ENCODE data around the gene TWF2.

TWF2 gene

DNA sequence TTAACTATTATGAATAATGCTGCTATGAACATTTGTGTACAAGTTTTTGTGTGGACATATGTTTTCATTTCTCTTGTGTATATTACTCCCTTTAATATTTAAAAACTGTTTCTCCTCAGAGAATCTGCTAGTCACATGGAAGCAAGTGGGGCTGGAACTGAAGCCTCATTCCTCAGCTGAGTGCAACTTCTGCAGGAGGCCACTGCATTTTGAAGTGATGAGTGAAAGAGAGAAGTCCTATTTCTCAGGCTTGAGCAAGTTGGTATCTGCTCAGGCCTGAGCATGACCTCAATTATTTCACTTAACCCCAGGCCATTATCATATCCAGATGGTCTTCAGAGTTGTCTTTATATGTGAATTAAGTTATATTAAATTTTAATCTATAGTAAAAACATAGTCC, 25.1 kb downstream of the TWF2 start:
- TF ChIP-seq, protein P1, sequence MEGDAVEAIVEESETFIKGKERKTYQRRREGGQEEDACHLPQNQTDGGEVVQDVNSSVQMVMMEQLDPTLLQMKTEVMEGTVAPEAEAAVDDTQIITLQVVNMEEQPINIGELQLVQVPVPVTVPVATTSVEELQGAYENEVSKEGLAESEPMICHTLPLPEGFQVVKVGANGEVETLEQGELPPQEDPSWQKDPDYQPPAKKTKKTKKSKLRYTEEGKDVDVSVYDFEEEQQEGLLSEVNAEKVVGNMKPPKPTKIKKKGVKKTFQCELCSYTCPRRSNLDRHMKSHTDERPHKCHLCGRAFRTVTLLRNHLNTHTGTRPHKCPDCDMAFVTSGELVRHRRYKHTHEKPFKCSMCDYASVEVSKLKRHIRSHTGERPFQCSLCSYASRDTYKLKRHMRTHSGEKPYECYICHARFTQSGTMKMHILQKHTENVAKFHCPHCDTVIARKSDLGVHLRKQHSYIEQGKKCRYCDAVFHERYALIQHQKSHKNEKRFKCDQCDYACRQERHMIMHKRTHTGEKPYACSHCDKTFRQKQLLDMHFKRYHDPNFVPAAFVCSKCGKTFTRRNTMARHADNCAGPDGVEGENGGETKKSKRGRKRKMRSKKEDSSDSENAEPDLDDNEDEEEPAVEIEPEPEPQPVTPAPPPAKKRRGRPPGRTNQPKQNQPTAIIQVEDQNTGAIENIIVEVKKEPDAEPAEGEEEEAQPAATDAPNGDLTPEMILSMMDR (IDR thresholded peaks at IDR 0.05; ENCODE audit: extremely low read depth, missing control alignments), result no peak
- no peak for DNase-seq (ENCODE audit: low spot score)

DNA sequence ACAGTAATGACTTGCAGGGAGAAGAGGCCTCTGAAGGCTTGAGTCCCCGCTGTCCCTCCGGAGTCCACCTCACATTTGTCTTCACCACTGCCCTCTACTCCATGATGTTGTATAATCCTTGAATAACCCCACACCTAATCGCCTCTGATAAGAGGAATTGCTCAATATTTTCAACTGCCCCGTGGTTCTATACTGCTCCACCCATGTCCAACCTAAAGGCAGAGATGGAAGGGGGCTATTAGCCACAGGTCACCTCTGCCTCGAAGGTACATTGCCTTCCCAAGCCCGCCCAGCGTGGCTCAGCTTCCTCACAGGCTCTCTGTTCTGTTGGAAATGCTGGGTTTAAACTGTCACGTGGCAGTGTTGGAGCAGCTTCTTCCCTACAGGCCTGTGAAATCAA, 26.0 kb downstream of the TWF2 start:
- TF ChIP-seq, protein P1 (IDR thresholded peaks at IDR 0.05; ENCODE audit: extremely low read depth, missing control alignments), result no peak
- DNase-seq (ENCODE audit: low spot score), result no peak

DNA sequence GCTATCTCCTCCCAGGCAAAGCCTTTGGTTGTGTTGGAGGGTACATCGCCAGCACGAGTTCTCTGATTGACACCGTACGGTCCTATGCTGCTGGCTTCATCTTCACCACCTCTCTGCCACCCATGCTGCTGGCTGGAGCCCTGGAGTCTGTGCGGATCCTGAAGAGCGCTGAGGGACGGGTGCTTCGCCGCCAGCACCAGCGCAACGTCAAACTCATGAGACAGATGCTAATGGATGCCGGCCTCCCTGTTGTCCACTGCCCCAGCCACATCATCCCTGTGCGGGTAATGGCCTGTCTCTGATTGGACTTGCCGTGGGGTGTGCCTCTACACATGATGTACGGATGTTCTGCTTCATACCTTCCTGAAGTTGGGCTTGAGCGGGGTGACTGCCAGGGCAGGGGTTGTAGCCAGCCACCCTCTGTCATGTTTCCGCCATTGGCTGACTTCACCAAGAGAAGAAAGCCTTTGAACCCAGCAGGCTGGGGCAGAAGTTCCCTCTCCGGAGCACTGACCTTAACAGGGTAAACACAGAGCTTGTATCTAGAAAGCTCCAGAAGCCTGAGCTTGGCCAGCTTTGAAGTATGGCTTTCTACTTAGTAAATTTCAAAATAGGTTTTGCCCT, 27.6 kb downstream of the TWF2 start:
- no peak for DNase-seq (ENCODE audit: low spot score)
- TF ChIP-seq, protein P1 (IDR thresholded peaks at IDR 0.05; ENCODE audit: extremely low read depth, missing control alignments), result no peak

DNA sequence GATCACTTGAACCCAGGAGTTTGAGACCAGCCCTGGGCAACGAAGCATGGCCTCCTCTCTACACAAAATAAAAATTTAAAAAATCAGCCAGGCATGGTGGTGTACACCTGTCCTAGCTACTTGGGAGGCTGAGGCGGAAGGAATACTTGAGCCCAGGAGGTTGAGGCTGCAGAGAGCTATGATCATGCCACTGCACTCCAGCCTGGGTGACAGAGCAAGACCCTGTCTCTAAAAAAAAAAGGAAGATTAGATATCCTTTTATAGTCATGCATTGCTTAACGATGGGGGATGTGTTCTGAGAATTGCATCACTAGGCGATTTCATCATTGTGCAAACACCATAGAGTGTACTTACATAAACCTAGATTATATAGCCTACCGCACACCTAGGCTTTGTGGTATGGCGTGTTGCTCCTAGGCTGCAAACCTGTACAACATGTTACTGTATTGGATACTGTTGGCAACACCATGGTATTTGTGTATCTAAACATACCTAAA, 28.4 kb downstream of the TWF2 start:
- no peak for DNase-seq (ENCODE audit: low spot score)
- TF ChIP-seq, protein P1 (IDR thresholded peaks at IDR 0.05; ENCODE audit: extremely low read depth, missing control alignments), result no peak

DNA sequence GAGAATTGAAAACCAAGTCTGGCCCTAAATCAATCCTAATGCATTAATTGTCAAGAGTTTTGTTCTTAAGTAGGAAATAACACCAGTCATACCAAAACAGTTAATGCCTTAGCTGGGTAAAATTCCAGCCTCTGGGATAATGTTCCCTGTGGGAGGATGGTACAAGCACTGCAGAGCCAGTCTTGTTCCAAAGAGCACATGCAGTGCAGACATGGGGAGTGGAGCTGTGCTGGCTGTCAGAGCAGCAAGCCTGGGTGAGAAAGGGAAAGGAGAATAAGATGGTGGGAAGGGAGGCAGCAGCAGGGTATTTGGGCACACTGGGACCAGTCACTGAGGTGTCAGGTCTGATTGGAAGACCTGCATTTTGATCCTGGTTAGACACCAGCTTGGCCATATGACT, 28.9 kb downstream of the TWF2 start:
- TF ChIP-seq, protein P1 (IDR thresholded peaks at IDR 0.05; ENCODE audit: extremely low read depth, missing control alignments), result no peak

DNA sequence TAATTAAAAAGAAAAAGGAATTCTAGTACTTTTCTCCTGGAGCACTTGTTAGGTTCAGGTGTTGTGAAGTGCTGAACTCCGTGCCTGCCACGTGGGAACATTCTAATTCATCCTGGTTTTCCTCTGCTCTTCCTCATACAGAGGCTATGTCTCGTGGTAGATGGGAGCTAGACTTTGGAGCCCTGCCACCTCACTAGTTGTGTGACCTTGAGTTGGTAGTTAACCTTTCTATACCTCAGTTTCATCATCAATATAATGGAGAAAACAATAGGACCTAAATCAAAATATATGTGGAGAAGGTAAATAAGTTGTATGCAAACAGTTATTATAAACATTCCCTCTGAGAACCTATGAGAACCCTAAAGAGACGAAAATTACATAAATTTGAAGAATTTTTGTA, 30.4 kb downstream of the TWF2 start:
- TF ChIP-seq, protein P1 (IDR thresholded peaks at IDR 0.05; ENCODE audit: extremely low read depth, missing control alignments), result no peak
- no peak for DNase-seq (ENCODE audit: low spot score)

More for the DNA sequence above, 28.9 kb downstream of the TWF2 start:
- no peak for DNase-seq (ENCODE audit: low spot score)

DNA sequence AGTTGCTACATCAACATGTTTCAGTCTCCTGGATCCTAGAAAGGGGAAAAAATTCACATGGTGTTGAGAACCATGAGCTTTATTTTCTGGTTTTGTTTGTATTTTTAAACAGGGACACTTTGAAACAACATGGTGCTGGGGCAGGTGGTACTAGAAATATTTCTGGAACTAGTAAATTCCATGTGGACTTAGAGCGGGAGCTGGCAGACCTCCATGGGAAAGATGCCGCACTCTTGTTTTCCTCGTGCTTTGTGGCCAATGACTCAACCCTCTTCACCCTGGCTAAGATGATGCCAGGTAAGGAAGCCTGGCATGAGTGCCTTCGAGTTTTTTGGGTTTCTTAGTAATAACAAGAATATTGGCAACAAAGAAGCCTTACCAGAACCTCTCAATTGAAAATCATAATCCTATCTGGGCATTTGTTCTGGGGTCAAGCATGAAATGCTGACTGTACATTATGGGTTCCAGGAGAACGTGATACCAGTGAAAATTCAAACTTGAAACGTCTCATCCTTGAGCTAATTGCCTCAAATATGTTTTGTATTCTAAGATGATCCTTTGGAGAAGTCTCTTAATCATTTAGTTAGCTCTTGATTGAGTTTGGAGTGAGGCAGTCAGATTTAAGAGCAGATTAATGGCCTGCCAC, 33.1 kb downstream of the TWF2 start:
- TF ChIP-seq, protein P1 (IDR thresholded peaks at IDR 0.05; ENCODE audit: extremely low read depth, missing control alignments), result no peak
- DNase-seq (ENCODE audit: low spot score), result no peak

All from GM20000 (cell line).